HEK293 (cell line): ENCODE data around the gene HS3ST1.

Experiments
- BCL11A ChIP-seq: fragments of 450-650 bp; formaldehyde crosslinking; IDR thresholded peaks from 2 replicates; pipeline ENCODE4 v1.5.1; 2016; ENCODE audit warnings: low read depth, missing biosample characterization, missing genetic modification characterization
- CTCF ChIP-seq: fragments of 450-650 bp; formaldehyde crosslinking; IDR thresholded peaks from 2 replicates; pipeline ENCODE4 v1.5.1; 2016; ENCODE audit warnings: missing biosample characterization, missing genetic modification characterization
- GLI4 ChIP-seq: fragments of 450-650 bp; formaldehyde crosslinking; IDR thresholded peaks from 2 replicates; pipeline ENCODE4 v1.5.1; 2016; ENCODE audit warnings: missing biosample characterization, missing genetic modification characterization
- SP2 ChIP-seq: fragments of 450-650 bp; formaldehyde crosslinking; IDR thresholded peaks from 2 replicates; pipeline ENCODE4 v1.5.1; 2016; ENCODE audit warnings: missing biosample characterization, missing genetic modification characterization
- ZNF274 ChIP-seq, 2 experiments: fragments of 200-500 bp in 1 of 2; fragments of 450-650 bp in 1 of 2; sonication (Bioruptor generic) in 1 of 2; formaldehyde crosslinking in 1 of 2; IDR thresholded peaks; 2 replicates each; pipeline versions ENCODE4 v1.5.1 to v1.6.1; 2014 to 2016; ENCODE audit warnings: borderline replicate concordance in 1 of 2, inconsistent platforms in 1 of 2, low read length in 1 of 2, missing biosample characterization in 1 of 2, missing genetic modification characterization in 1 of 2
- ZNF391 ChIP-seq: fragments of 450-650 bp; formaldehyde crosslinking; IDR thresholded peaks from 2 replicates; pipeline ENCODE4 v1.5.1; 2016; ENCODE audit warnings: low read depth, missing biosample characterization, missing genetic modification characterization, borderline replicate concordance
- ZNF416 ChIP-seq: fragments of 450-650 bp; formaldehyde crosslinking; IDR thresholded peaks from 2 replicates; pipeline ENCODE4 v1.5.1; 2016; ENCODE audit warnings: missing biosample characterization, missing genetic modification characterization
- ZNF514 ChIP-seq: fragments of 450-650 bp; formaldehyde crosslinking; IDR thresholded peaks from 2 replicates; pipeline ENCODE4 v1.5.1; 2016; ENCODE audit warnings: missing biosample characterization, missing genetic modification characterization
- ZNF623 ChIP-seq: fragments of 450-650 bp; formaldehyde crosslinking; IDR thresholded peaks from 2 replicates; pipeline ENCODE4 v1.5.1; 2016; ENCODE audit warnings: missing biosample characterization, missing genetic modification characterization
- ZNF701 ChIP-seq: fragments of 450-650 bp; formaldehyde crosslinking; IDR thresholded peaks from 2 replicates; pipeline ENCODE4 v1.5.1; 2016; ENCODE audit warnings: missing biosample characterization, missing genetic modification characterization

GRCh38 chr4:11355226-11355625 lies 73.5 kb downstream of the HS3ST1 start:
- TF ChIP-seq CTCF (tag by site-specific recombination): no peak
- no peak for TF ChIP-seq BCL11A (tag by site-specific recombination)
- no peak for TF ChIP-seq ZNF274 (IDR thresholded peaks at IDR 0.05; ENCODE audit: low read length)
- TF ChIP-seq ZNF274 (tag by site-specific recombination; IDR thresholded peaks at IDR 0.05; ENCODE audit: borderline replicate concordance): no peak
- TF ChIP-seq ZNF416 (tag by site-specific recombination): no peak
- no peak for TF ChIP-seq SP2 (tag by site-specific recombination)
- TF ChIP-seq ZNF701 (tag by site-specific recombination): no peak
- no peak for TF ChIP-seq GLI4 (tag by site-specific recombination)
- TF ChIP-seq ZNF514 (tag by site-specific recombination): no peak
- no peak for TF ChIP-seq ZNF391 (tag by site-specific recombination)
- no peak for TF ChIP-seq ZNF623 (tag by site-specific recombination)
